HG03135 (cell line): ENCODE data around the gene MCRIP2.

Experiments used
- ATAC-seq: cut with Tn5 transposase; IDR thresholded peaks from one replicate; pipeline ENCODE4 v1.9.1; 2021; ENCODE audit warnings: mild to moderate bottlenecking, moderate library complexity; ENCODE audit not compliant: unreplicated experiment

The MCRIP2 gene

GRCh38 chr16:631808-632358 lies 9.7 kb upstream of the MCRIP2 start:
- ATAC-seq, result no peak

GRCh38 chr16:632486-633335 lies 8.9 kb upstream of the MCRIP2 start:
- ATAC-seq, result no peak

- no peak for ATAC-seq
These were observed 8.1 kb upstream of the MCRIP2 start for GRCh38 chr16:633336-634050.

- no peak for ATAC-seq
These were observed 7.5 kb upstream of the MCRIP2 start for GRCh38 chr16:634051-634670.

GRCh38 chr16:634996-635395 lies 6.6 kb upstream of the MCRIP2 start:
- no peak for ATAC-seq

- no peak for ATAC-seq
These were observed 5.9 kb upstream of the MCRIP2 start for GRCh38 chr16:635573-636205.

- peak; percentile 69 for ATAC-seq
These were observed 5.2 kb upstream of the MCRIP2 start, which contains the start of gene METTL26 for GRCh38 chr16:636206-637080. Gene METTL26, minus strand, starts transcription at chr16:636305. Its CDS starts 15 bp downstream, at chr16:636290.

GRCh38 chr16:637081-638018 lies 4.3 kb upstream of the MCRIP2 start:
- no peak for ATAC-seq

GRCh38 chr16:638034-638543 lies 3.5 kb upstream of the MCRIP2 start:
- no peak for ATAC-seq

- ATAC-seq, result no peak
These were observed 2.8 kb upstream of the MCRIP2 start for GRCh38 chr16:638836-639235.

- no peak for ATAC-seq
These were observed 1.0 kb upstream of the MCRIP2 start for GRCh38 chr16:640614-641013.

GRCh38 chr16:642189-643049 lies 791 bp downstream of the MCRIP2 start:
- no peak for ATAC-seq

GRCh38 chr16:643050-643368 lies 1.4 kb downstream of the MCRIP2 start:
- ATAC-seq, result no peak

- ATAC-seq, result no peak
These were observed 2.9 kb downstream of the MCRIP2 start for GRCh38 chr16:644556-644955.

GRCh38 chr16:645852-646678 lies 4.4 kb downstream of the MCRIP2 start:
- no peak for ATAC-seq

- no peak for ATAC-seq
These were observed 5.1 kb downstream of the MCRIP2 start for GRCh38 chr16:646679-647172.
